Measurements from ENCODE around the gene LHFPL6. TPM values are rescaled to one million over a fixed set of nuclear protein-coding genes. Genes with fewer than 3 reads are reported as not detected.

Gene LHFPL6
- total RNA-seq, 1 donor from 2014 or later = 112 TPM

- no peak for DNase-seq (ENCODE audit: low spot score)
Measured at GRCh38 chr13:39417643-39418042, 185.3 kb downstream of the LHFPL6 start.

DNA sequence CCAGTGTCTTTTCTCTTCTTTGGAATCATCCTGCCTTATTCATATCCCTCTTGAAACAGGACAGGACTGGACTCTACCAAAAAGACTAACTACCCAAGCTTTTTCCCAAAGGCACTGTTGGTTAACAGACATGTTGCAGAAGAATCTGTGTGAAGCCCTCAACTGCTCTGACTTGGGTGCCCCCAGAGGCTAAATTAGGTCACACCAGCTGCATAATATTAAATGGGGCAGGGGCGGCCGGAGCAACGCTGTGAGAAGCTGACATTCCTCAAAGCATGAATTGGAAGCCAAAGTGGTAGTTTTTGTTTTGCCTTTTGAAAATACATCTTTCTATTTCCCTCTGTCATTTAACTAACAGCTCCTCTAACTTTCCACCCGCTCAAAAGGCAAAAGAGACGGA is 185.9 kb downstream of the LHFPL6 start:
- DNase-seq (ENCODE audit: low spot score) = no peak

DNA sequence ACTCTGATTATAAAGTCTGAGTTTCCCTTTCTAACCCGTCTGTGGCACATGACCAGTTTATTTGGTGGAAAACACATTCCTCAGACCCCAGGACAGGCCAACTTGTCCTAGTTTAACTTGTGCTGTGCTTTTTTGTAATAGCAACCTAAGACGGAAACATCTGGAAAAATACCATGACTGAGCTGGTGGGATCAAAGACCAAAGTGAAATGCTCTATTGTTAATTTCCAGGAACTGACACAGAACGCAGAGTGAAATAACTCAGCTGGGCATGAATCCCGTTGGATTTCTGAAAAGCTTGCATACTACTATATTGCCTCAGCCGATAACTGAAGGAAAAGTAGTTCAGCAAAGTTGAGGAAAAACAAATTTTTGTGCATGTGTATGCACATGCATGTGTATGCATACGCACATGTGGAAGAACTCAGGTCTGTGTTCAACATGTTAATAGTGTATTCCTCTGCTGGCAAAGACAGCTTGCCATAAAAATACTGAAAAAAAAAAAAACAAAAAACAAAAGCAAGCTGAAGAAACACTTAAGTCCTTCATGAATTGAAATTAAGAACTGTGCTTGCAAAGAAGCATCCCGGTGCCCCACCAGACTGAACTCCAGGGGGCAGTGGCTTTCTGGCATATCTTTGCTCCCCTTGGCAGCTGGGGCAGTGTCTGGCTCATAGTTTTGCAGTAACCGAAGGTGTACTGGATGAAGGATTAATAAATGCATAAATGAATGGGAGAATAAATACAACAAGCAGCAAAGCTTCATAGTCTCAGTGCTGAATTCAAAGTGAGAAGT is 187.8 kb downstream of the LHFPL6 start:
- DNase-seq (ENCODE audit: low spot score) = no peak

DNA sequence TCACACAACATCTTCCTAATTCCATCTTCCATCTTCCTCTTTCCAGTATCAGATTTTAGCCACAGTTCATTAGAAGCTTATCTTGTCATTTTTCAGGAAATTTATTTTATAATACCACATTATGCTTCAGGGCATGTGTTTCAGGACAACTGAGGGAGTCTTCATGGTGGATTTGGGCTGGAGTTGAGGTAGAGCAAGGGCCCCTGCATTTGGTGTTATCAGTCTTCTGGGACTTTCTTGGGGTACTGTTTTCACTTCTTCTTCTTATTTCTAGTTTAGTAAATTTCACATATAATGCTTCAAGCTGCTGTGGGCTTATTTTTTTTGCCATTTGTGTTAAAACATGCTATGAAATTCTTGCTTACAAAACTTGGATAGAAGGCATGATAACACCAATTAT is 188.7 kb downstream of the LHFPL6 start:
- DNase-seq (ENCODE audit: low spot score) = no peak

GRCh38 chr13:39411511-39411910 is 191.5 kb downstream of the LHFPL6 start:
- DNase-seq (ENCODE audit: low spot score) = no peak

- no peak for DNase-seq (ENCODE audit: low spot score)
Measured at GRCh38 chr13:39410964-39411363, 192.0 kb downstream of the LHFPL6 start.

GRCh38 chr13:39410096-39410901 is 192.7 kb downstream of the LHFPL6 start:
- DNase-seq (ENCODE audit: low spot score) = no peak

- no peak for DNase-seq (ENCODE audit: low spot score)
Measured at GRCh38 chr13:39408512-39408911, 194.5 kb downstream of the LHFPL6 start.

DNA sequence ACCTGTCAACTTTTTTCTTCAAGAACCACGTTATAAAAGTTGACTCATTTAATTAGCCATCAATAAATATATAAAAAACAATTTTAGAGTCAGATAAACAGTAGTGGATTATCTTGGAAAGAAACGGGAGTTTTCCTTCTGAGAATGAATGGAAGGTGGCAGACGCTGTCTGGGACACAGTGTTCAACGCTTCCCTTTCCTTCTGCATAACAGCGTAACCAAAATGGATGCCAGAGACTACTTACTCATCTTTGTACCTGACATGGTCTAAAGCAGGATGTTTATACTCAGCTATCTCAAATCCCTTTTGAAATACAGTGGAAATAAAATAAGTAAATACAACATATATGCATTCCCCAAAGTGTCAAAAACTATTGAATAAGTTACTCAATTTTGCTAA is 195.2 kb downstream of the LHFPL6 start:
- no peak for DNase-seq (ENCODE audit: low spot score)

GRCh38 chr13:39407138-39407537 is 195.9 kb downstream of the LHFPL6 start:
- no peak for DNase-seq (ENCODE audit: low spot score)

- DNase-seq (ENCODE audit: low spot score) = no peak
Measured at GRCh38 chr13:39406688-39407087, 196.3 kb downstream of the LHFPL6 start.

DNA sequence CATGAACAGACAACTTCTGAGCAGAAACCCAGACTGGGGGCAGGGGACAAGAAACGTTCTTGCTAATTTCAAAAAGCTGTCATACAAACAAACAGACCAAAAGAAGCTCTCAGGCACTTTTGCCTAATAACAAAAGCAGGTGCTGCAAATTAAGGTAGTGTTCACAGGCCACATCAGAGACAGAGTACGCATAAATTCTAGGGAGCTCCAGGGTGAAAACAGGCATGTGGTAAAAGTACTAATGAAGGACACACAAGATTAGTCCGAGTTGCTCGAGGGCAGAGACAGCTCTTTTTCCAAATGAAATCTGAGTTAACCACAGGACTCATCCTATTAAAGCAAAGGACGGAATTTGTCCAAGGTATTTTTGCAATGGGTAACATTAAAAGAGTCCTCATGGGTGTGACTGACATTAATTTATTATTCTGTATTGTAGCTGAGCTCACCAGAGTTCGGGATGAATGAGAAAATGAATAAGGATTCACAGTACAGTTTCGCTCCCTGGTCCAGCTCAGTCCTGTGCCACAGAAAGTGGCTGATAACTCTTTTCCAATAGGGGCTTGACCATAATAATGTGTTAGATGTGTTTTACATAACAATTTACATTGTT is 197.3 kb downstream of the LHFPL6 start:
- DNase-seq (ENCODE audit: low spot score) = no peak

DNA sequence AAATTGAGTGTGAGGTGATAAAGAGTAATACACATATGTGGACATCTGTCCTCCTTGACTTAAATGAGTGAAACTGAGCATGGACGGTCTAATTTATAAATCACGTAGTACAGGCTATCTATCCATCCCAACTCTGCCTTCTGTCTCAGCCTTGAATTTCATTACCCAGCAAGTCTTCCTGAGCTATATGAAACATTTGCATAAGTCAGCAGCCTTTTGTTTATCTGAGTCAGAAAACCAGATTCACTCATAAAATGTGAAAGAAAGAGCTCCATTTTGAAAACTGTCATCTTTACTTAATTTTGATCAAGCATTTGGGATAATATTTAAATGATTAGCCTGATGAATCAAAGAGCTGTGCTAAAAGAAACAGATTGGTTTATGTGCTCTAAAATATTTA is 197.9 kb downstream of the LHFPL6 start:
- DNase-seq (ENCODE audit: low spot score) = no peak

DNA sequence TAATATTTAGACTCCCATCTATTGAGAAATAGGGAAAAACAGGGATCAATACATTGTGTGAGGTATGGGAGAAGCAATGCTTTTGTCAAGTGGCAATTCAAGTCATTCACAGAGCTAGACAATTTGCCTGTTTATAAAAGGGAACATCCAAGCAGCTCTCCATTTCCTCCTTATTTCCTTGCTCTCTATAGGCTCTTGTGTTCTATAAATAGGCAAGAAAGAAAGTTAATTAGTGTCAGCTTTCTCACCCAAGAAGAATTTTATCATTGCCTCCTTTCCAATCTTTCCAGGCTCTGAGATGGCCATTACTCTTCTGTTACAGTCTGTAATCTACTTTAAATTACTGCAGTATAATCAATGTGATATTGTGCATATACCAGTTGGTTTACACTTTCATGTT is 199.9 kb downstream of the LHFPL6 start:
- DNase-seq (ENCODE audit: low spot score) = no peak

DNA sequence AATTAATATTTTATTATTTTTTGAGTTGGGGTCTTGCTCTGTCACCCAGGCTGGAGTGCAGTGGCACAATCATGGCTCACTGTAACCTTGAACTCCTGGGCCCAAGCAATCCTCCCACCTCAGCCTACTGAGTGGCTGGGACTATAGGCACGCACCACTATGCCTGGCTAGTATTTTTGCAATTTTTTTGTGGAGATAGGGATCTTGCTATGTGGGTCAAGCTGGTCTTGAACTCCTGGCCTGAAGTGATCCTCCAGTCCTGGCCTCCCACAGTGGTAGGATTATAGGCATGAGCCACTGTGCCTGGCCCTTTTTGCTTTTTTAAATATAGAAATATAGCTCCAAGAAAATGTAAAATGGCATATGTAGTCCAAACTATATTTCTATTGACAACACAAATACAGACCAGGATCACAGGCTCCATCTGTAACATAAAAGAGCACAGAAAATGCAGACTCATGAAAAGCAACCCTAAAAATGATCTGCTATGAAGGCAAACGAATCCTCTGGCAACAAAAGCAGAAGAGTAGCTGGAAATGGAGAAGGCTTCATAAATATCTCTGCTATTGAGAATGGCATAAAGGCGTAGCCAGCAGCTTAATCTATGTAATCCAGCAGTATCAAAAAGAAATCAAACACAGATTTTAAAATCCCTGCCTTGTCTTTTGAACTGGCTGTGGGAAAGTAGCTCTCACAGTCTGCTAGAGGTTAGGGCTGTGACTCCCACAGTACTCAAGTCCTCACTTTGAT is 200.6 kb downstream of the LHFPL6 start:
- DNase-seq (ENCODE audit: low spot score) = no peak

DNA sequence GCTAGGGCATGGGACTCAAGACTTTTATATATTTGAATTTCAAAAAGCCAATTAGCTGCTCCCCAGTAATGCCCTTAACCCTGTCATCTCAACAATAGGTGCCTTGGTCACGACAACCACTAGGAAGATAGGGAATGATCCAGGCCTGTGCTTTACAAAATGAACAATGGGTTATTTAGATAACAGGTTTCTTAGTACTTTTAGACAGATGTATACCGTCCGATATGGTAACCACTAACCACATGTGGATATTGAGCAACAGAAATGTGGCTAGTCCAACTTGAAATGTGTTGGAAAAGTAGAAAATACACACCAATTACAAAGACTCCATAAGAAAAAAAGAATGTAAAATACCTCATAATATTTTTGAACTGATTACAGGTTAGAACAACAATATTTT is 201.2 kb downstream of the LHFPL6 start:
- no peak for DNase-seq (ENCODE audit: low spot score)

DNA sequence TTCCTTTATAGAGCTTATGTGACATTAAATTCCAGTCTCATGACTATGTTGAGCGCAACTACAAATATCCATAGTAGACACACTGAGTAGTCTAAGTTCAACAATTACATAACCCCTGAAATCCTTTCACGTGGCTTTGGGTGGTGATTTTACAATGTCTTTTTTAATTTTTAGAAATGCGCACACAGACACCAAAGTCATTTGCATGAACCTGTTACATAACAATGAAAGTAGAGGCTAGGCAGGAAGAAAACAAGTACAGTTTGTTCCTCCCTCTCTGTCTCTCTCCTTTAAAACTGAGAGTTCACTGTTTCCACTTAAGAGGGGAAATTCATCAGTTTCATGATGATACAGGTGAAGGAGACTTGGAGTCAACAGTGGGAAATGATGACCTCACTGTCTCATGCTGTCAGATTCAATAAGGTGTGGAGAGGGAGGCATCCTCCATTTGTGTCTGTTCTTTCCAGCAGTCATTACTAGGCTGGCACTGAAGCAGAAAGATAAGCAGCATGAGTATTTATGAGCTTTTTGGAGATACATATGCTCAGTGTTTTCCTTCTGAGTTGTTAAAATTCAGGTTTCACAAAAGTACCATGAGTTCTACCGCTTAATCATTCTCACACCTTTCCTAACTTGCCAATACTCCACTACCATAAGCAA is 201.8 kb downstream of the LHFPL6 start:
- DNase-seq (ENCODE audit: low spot score) = no peak

DNA sequence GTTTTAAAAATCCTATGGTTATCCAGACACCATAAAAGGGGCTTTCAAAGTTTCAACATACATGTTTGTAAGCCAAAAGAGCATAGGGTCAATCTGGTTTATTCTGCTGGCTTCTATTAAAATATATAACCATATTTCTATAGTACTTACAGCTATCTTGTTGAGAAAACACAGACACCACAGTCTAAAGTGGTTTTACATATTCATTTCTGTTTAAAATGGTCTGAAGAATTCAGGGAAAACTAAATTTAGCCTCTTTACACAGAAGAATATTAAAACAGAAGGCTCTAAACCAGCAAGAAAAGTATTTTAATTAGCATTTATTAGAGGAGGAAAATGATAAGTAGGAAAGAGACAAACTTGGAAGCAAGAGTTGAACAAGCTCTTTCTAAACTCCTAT is 203.9 kb downstream of the LHFPL6 start:
- no peak for DNase-seq (ENCODE audit: low spot score)

DNA sequence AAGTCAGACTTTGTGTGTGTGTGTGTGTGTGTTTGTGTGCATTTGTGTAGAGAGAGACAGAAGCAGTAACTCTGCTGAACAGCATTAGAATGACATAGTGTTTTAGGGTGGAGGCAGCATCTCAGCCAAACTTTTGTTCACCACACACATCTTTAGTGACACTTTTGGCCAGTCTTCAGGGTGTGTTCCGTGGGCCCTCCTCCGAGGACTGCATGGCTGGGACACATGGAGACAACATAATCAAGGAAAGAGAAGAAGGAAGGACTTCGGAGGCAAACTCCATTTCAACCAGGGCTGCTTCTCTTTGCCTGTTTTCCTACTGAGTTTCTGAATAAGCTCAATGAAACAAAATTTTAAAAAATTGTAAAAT is 205.1 kb downstream of the LHFPL6 start:
- no peak for DNase-seq (ENCODE audit: low spot score)

- DNase-seq (ENCODE audit: low spot score) = no peak
Measured at GRCh38 chr13:39397226-39397895, 205.6 kb downstream of the LHFPL6 start.
